Naive thymus-derived CD8-positive, alpha-beta T cell (primary cell): ENCODE results near the gene NANOS1. TPM values are rescaled to one million over a fixed set of nuclear protein-coding genes. Genes with fewer than 3 reads are reported as not detected.
"Not testable (repeated sequence)": the region's sequence is repeated elsewhere in the genome, so short reads cannot be mapped to it uniquely, and the experiment has no call there.

Experiments used
- ATAC-seq, 2 donors: fragments of 150-1000 bp; cut with Tn5 transposase in 1 of 2; sonication (Bioruptor Pico), chemical (Tn5 transposase) in 1 of 2; 1 replicate in 1 of 2; 2 replicates in 1 of 2; pipeline ENCODE4 v1.10.0; 2021; ENCODE audit warnings: mild to moderate bottlenecking in 2 of 2, moderate library complexity in 2 of 2
- POLR2A ChIA-PET: fragments of 350-600 bp; sonication (Branson Sonifier 250); formaldehyde crosslinking; loops from one replicate; lab custom pipeline; 2021; ENCODE audit warnings: antibody characterized with exemption; lab: Charles Lee
- DNase-seq, 10 donors: peaks; one replicate each; pipeline versions ENCODE4 v3.0.0 to v3.0.0-alpha.2; 2020 to 2022
- H3K27ac Mint-ChIP-seq, 10 donors: one replicate each; pipeline ENCODE4 v1.8.0; 2020 to 2022; ENCODE audit warnings: mild to moderate bottlenecking in 10 of 10, mixed read lengths in 10 of 10, moderate library complexity in 4 of 10, inconsistent platforms in 1 of 10
- H3K27me3 Mint-ChIP-seq, 5 donors: one replicate each; pipeline ENCODE4 v1.8.0; 2021 to 2022; ENCODE audit warnings: mixed read lengths in 5 of 5
- H3K36me3 Mint-ChIP-seq, 3 donors: one replicate each; pipeline ENCODE4 v1.8.0; 2020 to 2022; ENCODE audit warnings: mixed read lengths in 3 of 3, mild to moderate bottlenecking in 2 of 3, inconsistent platforms in 1 of 3
- H3K4me1 Mint-ChIP-seq, 4 donors: one replicate each; pipeline ENCODE4 v1.8.0; 2021 to 2022; ENCODE audit warnings: mixed read lengths in 4 of 4
- H3K4me3 Mint-ChIP-seq, 10 donors: one replicate each; pipeline ENCODE4 v1.8.0; 2020 to 2022; ENCODE audit warnings: mild to moderate bottlenecking in 10 of 10, mixed read lengths in 10 of 10, moderate library complexity in 6 of 10, inconsistent platforms in 1 of 10
- H3K9me3 Mint-ChIP-seq, 9 donors: one replicate each; pipeline ENCODE4 v1.8.0; 2020 to 2022; ENCODE audit warnings: mixed read lengths in 9 of 9, mild to moderate bottlenecking in 3 of 9, inconsistent platforms in 1 of 9, moderate library complexity in 1 of 9
- polyA plus RNA-seq, 3 donors: library from polyadenylated mRNA; unstranded; fragments of 300-500 nt; fragmentation: Illumina TruSeq; gene quantifications; one replicate each; pipeline ENCODE4 v1.2.3, GENCODE V29; 2021
- total RNA-seq, 8 experiments: library from RNA in 2 of 8; stranded (reverse) in 2 of 8; gene quantifications; one replicate each; pipeline ENCODE4 v1.2.3 and lab custom pipeline; 2021 to 2026

NANOS1 gene
- total and polyA plus RNA-seq, 5 experiments from 2014 or later: 0.05 to 0.60 (median 0.55) TPM; not detected in 2

GRCh38 chr10:119024882-119025281 is 4.6 kb upstream of the NANOS1 start:
- no peak overlapping the region for H3K4me3 Mint-ChIP-seq

GRCh38 chr10:119025336-119025735 is 4.2 kb upstream of the NANOS1 start:
- H3K27me3 Mint-ChIP-seq: peaks cover 0 to 5% (median 0%) of the 10 kb centered on the region in 5 donors
- no peaks in the 10 kb centered on the region for H3K36me3 Mint-ChIP-seq
- peaks cover 0 to 7% (median 2%) of the 10 kb centered on the region in 4 donors for H3K4me1 Mint-ChIP-seq
- no peaks in the 10 kb centered on the region for H3K9me3 Mint-ChIP-seq
- no peak for DNase-seq
- ATAC-seq: no peak
- POLR2A ChIA-PET: no interaction called here
- no peak overlapping the region for H3K4me3 Mint-ChIP-seq
- H3K27ac Mint-ChIP-seq: no peak overlapping the region

More at GRCh38 chr10:119024882-119025281, 4.6 kb upstream of the NANOS1 start:
- Mint-ChIP-seq H3K9me3 (no peaks in the 10 kb centered on the region), H3K27me3 (peaks cover 0 to 6% (median 0%) of the 10 kb centered on the region in 5 donors), H3K27ac (no peak overlapping the region), H3K36me3 (no peaks in the 10 kb centered on the region), H3K4me1 (peaks cover 0 to 7% (median 2%) of the 10 kb centered on the region in 4 donors)
- no peak for ATAC-seq
- POLR2A ChIA-PET: no interaction called here
- no peak for DNase-seq

DNA sequence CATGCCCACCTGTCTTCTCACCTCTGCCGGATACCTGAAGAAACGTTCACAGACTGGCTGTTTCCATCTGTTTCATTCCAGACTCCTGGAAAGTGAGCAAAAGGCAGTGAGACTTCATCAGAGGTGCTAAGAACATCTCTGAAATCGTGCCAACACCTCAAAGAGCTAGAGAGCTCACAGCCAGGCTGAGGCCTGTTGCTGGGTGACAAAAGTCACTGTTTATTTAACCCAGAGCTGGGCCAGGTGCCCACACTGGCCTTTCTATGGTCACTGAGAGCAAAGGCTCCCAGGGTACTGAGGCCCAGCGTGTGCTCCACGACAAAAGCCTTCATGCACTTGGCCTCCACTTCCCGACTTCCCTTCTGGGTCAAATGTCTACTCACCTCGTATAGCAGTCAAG is 3.7 kb upstream of the NANOS1 start:
- H3K36me3 Mint-ChIP-seq: no peaks in the 10 kb centered on the region
- no peak overlapping the region for H3K4me3 Mint-ChIP-seq
- H3K9me3 Mint-ChIP-seq: no peaks in the 10 kb centered on the region
- H3K27ac Mint-ChIP-seq: peak overlapping the region in 1 of 10 donors; percentile 16
- H3K4me1 Mint-ChIP-seq: peaks cover 0 to 9% (median 3%) of the 10 kb centered on the region in 4 donors
- ATAC-seq (no peak), DNase-seq (no peak)
- peaks cover 0 to 2% (median 0%) of the 10 kb centered on the region in 5 donors for H3K27me3 Mint-ChIP-seq
- POLR2A ChIA-PET: no interaction called here

GRCh38 chr10:119026301-119027110 is 3.0 kb upstream of the NANOS1 start:
- H3K4me1 Mint-ChIP-seq: peaks cover 1 to 16% (median 7%) of the 10 kb centered on the region in 4 donors
- POLR2A ChIA-PET: no interaction called here

DNA sequence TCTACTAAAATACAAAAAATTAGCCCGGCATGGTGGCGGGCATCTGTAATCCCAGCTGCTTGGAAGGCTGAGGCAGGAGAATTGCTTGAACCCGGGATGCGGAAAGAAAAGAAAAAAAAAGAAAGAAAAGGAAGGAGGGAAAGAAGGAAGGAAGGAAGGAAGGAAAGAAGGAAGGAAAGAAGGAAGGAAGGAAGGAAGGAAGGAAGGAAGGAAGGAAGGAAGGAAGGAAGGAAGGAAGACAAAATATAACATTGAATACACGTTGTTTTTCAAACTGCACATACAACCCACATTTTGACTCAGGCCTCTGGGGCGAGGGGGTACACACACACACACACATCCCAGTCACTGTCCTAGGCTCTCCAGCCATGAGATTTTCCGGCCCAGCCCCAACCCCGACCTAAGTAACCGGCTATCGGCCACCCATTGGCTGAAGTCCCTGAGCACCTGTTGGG is 1.0 kb upstream of the NANOS1 start:
- peak overlapping the region; percentile 62 to 91 (median 80) for H3K4me3 Mint-ChIP-seq
- peaks cover 3 to 18% (median 8%) of the 10 kb centered on the region in 4 donors for H3K4me1 Mint-ChIP-seq
- peak overlapping the region in 2 of 10 donors; percentile 43 to 64 for H3K27ac Mint-ChIP-seq
- ATAC-seq, H3K27me3 Mint-ChIP-seq, DNase-seq, H3K9me3 Mint-ChIP-seq: not testable (repeated sequence)
- H3K36me3 Mint-ChIP-seq: peaks cover 0 to 12% (median 0%) of the 10 kb centered on the region in 3 donors
- POLR2A ChIA-PET: interaction anchor here (0.6 to 0.7 kb wide), 2 partner anchors 417 to 704 kb away, joined by 3 to 10 read pairs; no protein-coding TSS in a partner anchor

More at GRCh38 chr10:119026301-119027110, 3.0 kb upstream of the NANOS1 start:
- ATAC-seq (no peak), DNase-seq (no peak)
- Mint-ChIP-seq H3K4me3 (no peak overlapping the region), H3K27me3 (peaks cover 0 to 2% (median 0%) of the 10 kb centered on the region in 5 donors), H3K9me3 (no peaks in the 10 kb centered on the region), H3K27ac (peak overlapping the region in 1 of 10 donors; percentile 16), H3K36me3 (no peaks in the 10 kb centered on the region)

DNA sequence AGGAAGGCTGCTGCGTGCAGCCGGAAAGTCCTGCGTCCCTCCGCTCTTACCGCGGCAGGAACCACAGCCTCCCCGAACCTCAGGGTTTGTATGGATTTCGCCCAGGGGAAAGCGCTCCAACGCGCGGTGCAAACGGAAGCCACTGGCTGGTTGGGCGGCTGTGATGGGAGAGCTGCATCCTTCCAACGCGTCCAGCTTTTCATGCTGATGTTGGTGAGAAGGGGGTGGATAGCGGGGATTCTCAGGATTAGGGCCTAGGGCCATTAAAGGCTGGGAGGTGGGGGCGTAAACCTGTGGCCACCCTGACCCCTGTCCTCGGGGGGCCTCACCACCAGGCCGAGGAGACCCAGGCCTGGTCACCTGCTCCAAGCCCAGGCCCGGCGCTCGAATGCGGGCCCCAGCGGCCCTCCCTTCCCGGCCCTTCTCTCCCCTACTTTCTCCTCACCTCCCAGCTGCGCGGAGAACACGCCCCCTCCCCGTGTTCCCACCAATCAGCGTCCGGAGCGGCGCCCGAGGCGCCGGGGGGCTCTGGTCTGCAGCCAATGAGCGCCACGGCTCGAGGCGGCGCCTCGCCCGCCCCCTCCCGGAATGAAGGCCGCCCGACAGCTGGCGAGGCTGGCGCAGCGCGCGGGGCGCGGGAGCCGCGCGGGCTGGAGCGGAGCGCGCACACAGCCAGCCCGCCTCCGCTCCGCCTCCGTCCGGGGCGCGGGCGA is 458 bp upstream of the NANOS1 start:
- Mint-ChIP-seq H3K36me3 (peaks cover 0 to 17% (median 0%) of the 10 kb centered on the region in 3 donors), H3K27me3 (peaks cover 0 to 2% (median 0%) of the 10 kb centered on the region in 5 donors), H3K4me3 (peak overlapping the region; percentile 62 to 91 (median 80)), H3K4me1 (peaks cover 3 to 18% (median 8%) of the 10 kb centered on the region in 4 donors), H3K9me3 (no peaks in the 10 kb centered on the region), H3K27ac (peak overlapping the region in 1 of 10 donors; percentile 18)
- POLR2A ChIA-PET: interaction anchor here (0.6 kb wide), 1 partner anchor 291 kb away, joined by 6 read pairs; no protein-coding TSS in a partner anchor
- ATAC-seq: peak; percentile 76 to 83
- DNase-seq: peak; percentile 61 to 89 (median 70)

- ATAC-seq: peak; percentile 56 to 69
- Mint-ChIP-seq H3K27me3 (peaks cover 0 to 2% (median 0%) of the 10 kb centered on the region in 5 donors), H3K4me1 (peaks cover 3 to 18% (median 8%) of the 10 kb centered on the region in 4 donors), H3K36me3 (peaks cover 0 to 27% (median 0%) of the 10 kb centered on the region in 3 donors), H3K27ac (peak overlapping the region in 1 of 10 donors; percentile 58), H3K9me3 (no peaks in the 10 kb centered on the region), H3K4me3 (peak overlapping the region; percentile 61 to 87 (median 78))
- POLR2A ChIA-PET: interaction anchor here (1.1 kb wide), 1 partner anchor 276 kb away, joined by 4 read pairs; the partner anchor contains the start of gene CACUL1
- peak in 8 of 10 donors; percentile 17 to 43 (median 25) for DNase-seq
These were observed 1.1 kb downstream of the NANOS1 start for GRCh38 chr10:119030421-119031250.

DNA sequence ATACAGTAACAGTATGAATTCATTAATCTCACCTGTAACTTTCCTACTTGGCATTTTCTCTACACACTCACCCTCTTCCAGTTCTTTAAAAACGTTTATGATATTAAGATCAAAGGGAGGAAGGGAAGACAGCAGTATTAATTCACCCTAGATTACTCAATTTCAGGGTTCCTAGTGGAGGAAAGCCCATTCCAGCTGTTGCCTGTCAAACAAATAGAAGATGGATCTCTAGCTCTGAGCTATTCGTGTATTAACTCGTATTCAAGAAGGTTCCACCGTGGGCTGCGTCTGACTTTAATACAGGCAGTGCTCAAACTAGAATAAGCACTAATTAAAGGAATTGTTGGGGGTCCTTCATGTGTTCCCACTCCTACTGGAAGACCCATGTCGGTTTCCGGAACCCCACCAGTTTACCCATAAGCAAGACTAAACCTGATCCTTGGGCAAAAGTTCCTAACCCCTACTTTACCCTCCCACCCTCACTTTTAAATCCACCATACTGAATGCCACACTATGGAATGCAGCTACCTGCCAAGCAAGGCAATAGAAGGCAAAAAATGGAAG is 2.1 kb downstream of the NANOS1 start:
- Mint-ChIP-seq H3K9me3 (no peaks in the 10 kb centered on the region), H3K4me3 (peak overlapping the region in 8 of 10 donors; percentile 16 to 79 (median 64)), H3K4me1 (peaks cover 3 to 18% (median 8%) of the 10 kb centered on the region in 4 donors), H3K36me3 (peaks cover 0 to 36% (median 0%) of the 10 kb centered on the region in 3 donors), H3K27ac (no peak overlapping the region), H3K27me3 (peaks cover 0 to 2% (median 0%) of the 10 kb centered on the region in 5 donors)
- no peak for ATAC-seq
- POLR2A ChIA-PET: interaction anchor here (1.1 kb wide), 1 partner anchor 277 kb away, joined by 4 read pairs; the partner anchor contains the start of gene CACUL1
- DNase-seq: no peak

DNA sequence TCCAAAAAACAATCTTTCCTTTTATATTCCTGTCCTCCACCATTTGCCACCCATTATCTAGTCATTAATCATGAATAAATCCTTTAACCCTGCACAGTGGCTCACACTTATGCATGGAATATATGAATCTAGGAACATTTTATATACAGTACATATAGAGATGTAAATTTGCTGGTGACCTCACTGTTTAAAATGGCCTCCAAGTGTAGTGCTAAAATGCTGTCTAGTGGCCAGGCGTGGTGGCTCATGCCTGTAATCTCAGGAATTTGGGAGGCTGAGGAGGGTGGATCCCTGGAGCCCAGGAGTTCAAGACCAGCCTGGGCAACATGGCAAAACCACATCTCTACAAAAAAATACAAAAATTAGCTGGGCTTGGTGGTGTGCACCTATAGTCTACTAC is 9.6 kb downstream of the NANOS1 start:
- ATAC-seq (no peak), DNase-seq (no peak)
- POLR2A ChIA-PET: no interaction called here
- no peaks in the 10 kb centered on the region for H3K9me3 Mint-ChIP-seq
- no peaks in the 10 kb centered on the region for H3K27me3 Mint-ChIP-seq
- H3K27ac Mint-ChIP-seq: peak overlapping the region in 4 of 10 donors; percentile 2 to 83 (median 32)
- peaks cover 7 to 92% (median 30%) of the 10 kb centered on the region in 3 donors for H3K36me3 Mint-ChIP-seq
- peaks cover 0 to 15% (median 11%) of the 10 kb centered on the region in 4 donors for H3K4me1 Mint-ChIP-seq
- H3K4me3 Mint-ChIP-seq: no peak overlapping the region

GRCh38 chr10:119041326-119041725 is 11.8 kb downstream of the NANOS1 start:
- no peak overlapping the region for H3K27ac Mint-ChIP-seq
- POLR2A ChIA-PET: interaction anchor here (0.6 kb wide), 1 partner anchor 49 kb away, joined by 7 read pairs; no protein-coding TSS in a partner anchor

DNA sequence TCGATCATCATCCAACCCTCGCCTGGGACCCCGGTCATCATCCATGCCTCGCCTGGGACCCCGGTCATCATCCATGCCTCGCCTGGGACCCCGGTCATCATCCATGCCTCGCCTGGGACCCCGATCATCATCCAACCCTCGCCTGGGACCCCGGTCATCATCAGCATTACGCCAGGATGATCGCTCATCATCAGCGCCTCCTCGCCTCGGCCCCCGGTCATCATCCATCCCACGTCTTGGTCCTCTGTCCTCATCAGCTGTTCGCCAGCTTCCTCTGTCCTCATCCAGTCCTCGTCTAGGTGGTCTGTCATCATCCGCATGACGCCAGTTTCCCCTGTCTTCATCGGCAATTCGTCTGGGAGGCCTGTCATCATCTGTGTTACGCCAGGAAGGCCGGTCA is 12.7 kb downstream of the NANOS1 start:
- no peak for DNase-seq
- Mint-ChIP-seq H3K4me3 (peak overlapping the region in 1 of 10 donors; percentile 12), H3K9me3 (no peaks in the 10 kb centered on the region), H3K36me3 (peaks cover 7 to 98% (median 41%) of the 10 kb centered on the region in 3 donors), H3K4me1 (peaks cover 3 to 17% (median 15%) of the 10 kb centered on the region in 4 donors), H3K27me3 (no peaks in the 10 kb centered on the region), H3K27ac (peak overlapping the region in 3 of 10 donors; percentile 61 to 82 (median 73))
- POLR2A ChIA-PET: no interaction called here
- no peak for ATAC-seq

More at GRCh38 chr10:119041326-119041725, 11.8 kb downstream of the NANOS1 start:
- H3K4me3 Mint-ChIP-seq: no peak overlapping the region
- no peaks in the 10 kb centered on the region for H3K9me3 Mint-ChIP-seq
- no peak for DNase-seq
- peaks cover 7 to 97% (median 42%) of the 10 kb centered on the region in 3 donors for H3K36me3 Mint-ChIP-seq
- H3K4me1 Mint-ChIP-seq: peaks cover 3 to 15% (median 14%) of the 10 kb centered on the region in 4 donors
- H3K27me3 Mint-ChIP-seq: no peaks in the 10 kb centered on the region
- no peak for ATAC-seq
